Gastrocnemius medialis (tissue), 4 donors: ENCODE results near the gene KCNJ1.

ENCODE experiments used
- CTCF ChIP-seq, 5 experiments: fragments of 450-650 bp in 3 of 5; fragments of 200-600 bp in 2 of 5; sonication (generic) in 2 of 5; IDR thresholded peaks in 4 of 5; conservative IDR thresholded peaks in 1 of 5; 1 replicate in 4 of 5; 2 replicates in 1 of 5; pipeline ENCODE4 v1.5.1; 2016 to 2019; ENCODE audit warnings: antibody characterized with exemption in 5 of 5, mild to moderate bottlenecking in 3 of 5, moderate library complexity in 3 of 5
- POLR2A ChIP-seq, 2 donors: fragments of 450-650 bp; IDR thresholded peaks; one replicate each; pipeline ENCODE4 v1.6.1; 2017; ENCODE audit warnings: antibody characterized with exemption in 2 of 2, mild to moderate bottlenecking in 2 of 2, moderate library complexity in 2 of 2

DNA sequence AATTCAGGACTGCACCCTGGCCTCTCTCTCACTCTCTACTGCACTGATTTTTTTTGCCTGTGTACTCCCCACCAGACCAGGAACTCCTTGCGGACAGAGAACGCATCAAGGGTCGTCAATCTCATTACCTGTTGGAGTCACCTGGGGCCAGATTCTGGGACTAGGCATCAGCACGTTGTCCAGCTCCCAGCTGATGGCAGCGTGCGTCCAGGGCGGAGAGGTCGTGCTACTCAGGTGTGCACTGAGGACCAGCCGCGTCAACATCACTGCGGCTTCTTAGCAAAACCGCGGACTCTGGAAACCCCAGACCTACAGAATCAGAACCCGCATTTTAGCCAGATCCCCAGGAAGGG lies 37.2 kb upstream of the KCNJ1 start:
- TF ChIP-seq CTCF (IDR thresholded peaks at IDR 0.05 in 4 of 5, conservative IDR thresholded peaks at IDR 0.05 in 1 of 5), result no peak
- no peak for TF ChIP-seq POLR2A (IDR thresholded peaks at IDR 0.05)
